HUES6 (cell line): Measurements from ENCODE around the gene VCX.

Experiments used
- H3K27ac ChIP-seq: 2 replicates; pipeline ENCODE4 v1.7.0; 2013; ENCODE audit warnings: low read depth, mild to moderate bottlenecking, low read length, inconsistent platforms
- H3K27me3 ChIP-seq: 2 replicates; pipeline ENCODE4 v1.6.1; 2013; ENCODE audit warnings: low read length; ENCODE audit not compliant: control insufficient read depth, insufficient read depth
- H3K36me3 ChIP-seq: 2 replicates; pipeline ENCODE4 v1.6.1; 2013; ENCODE audit warnings: low read length; ENCODE audit not compliant: control insufficient read depth, insufficient read depth
- H3K4me1 ChIP-seq: 2 replicates; pipeline ENCODE4 v1.6.1; 2013; ENCODE audit warnings: low read length; ENCODE audit not compliant: control insufficient read depth, insufficient read depth
- H3K4me3 ChIP-seq: 2 replicates; pipeline ENCODE4 v1.5.1; 2013; ENCODE audit warnings: low read depth, low read length
- H3K9ac ChIP-seq: one replicate; pipeline ENCODE4 v1.6.1; 2013; ENCODE audit warnings: mild to moderate bottlenecking, low read length
- H3K9me3 ChIP-seq: 2 replicates; pipeline ENCODE4 v1.6.1; 2013; ENCODE audit warnings: low read depth, low read length; ENCODE audit not compliant: control insufficient read depth, insufficient read depth

VCX gene

DNA sequence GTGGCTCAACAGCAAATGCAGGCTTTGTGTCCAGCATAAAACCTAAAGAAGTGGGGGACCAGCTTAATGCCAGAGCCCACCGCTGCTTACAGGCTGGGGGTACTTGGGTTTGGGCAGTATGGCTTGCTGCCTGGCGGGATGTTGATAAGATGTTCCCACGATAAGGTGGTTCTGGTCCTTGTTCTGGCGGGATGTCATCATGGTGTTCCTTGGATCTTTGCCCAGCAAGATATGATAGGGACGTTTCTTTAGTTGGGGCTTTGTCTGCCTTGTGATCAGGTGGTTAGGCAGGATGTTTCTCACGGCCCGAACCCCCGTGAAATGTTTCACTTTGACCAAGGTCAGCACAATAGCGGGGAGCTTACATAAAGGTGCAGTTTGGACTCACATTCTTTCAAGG is 49.0 kb downstream of the VCX start:
- H3K9me3 ChIP-seq, result no peaks in the 10 kb centered on the region
- H3K27ac ChIP-seq, result no peak overlapping the region
- no peak overlapping the region for H3K4me3 ChIP-seq
- H3K4me1 ChIP-seq, result no peaks in the 10 kb centered on the region
- H3K9ac ChIP-seq, result no peak overlapping the region
- no peaks in the 10 kb centered on the region for H3K36me3 ChIP-seq
- H3K27me3 ChIP-seq, result no peaks in the 10 kb centered on the region
